ENCODE results near the gene NPPA.

Gene NPPA

DNA sequence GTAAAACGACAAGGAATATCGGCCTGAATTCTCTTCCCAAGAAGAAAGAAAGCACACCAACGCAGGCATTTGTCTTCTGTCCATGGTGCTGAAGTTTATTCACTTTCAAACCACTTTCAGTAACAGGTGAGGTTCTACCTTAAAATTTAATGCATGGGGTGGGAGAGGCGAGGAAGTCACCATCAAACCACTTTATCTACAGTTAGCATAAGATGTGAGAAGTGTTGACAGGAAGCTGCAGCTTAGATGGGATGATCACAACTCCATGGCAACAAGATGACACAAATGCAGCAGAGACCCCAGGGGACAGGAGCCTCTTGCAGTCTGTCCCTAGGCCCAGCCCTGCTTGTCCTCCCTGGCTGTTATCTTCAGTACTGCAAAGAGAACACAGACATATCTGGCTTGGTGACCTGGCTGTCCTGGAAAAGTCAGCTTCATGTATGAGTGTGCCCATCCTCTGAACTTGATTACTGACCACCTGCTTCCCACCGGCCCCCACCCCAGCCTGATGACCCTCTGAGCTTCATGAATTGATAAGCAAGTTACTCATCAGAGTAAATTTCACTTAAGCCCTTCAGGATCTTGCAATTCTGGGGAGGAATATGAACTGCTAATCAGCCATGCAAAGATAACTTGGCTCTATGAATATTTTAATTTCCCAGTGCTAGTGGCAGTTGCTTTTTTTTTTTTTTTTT, 1.8 kb downstream of the NPPA start:
- peak; percentile 38 to 40 for DNase-seq (ENCODE audit: low read depth in 2 of 2)
- H3K4me3 ChIP-seq (replicated peaks in 1 of 2; ENCODE audit: low read depth in 2 of 2, low read length in 2 of 2) = no peak overlapping the region
- TF ChIP-seq, protein P1, sequence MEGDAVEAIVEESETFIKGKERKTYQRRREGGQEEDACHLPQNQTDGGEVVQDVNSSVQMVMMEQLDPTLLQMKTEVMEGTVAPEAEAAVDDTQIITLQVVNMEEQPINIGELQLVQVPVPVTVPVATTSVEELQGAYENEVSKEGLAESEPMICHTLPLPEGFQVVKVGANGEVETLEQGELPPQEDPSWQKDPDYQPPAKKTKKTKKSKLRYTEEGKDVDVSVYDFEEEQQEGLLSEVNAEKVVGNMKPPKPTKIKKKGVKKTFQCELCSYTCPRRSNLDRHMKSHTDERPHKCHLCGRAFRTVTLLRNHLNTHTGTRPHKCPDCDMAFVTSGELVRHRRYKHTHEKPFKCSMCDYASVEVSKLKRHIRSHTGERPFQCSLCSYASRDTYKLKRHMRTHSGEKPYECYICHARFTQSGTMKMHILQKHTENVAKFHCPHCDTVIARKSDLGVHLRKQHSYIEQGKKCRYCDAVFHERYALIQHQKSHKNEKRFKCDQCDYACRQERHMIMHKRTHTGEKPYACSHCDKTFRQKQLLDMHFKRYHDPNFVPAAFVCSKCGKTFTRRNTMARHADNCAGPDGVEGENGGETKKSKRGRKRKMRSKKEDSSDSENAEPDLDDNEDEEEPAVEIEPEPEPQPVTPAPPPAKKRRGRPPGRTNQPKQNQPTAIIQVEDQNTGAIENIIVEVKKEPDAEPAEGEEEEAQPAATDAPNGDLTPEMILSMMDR (IDR thresholded peaks at IDR 0.05; ENCODE audit: low read depth, low read length) = no peak

DNA sequence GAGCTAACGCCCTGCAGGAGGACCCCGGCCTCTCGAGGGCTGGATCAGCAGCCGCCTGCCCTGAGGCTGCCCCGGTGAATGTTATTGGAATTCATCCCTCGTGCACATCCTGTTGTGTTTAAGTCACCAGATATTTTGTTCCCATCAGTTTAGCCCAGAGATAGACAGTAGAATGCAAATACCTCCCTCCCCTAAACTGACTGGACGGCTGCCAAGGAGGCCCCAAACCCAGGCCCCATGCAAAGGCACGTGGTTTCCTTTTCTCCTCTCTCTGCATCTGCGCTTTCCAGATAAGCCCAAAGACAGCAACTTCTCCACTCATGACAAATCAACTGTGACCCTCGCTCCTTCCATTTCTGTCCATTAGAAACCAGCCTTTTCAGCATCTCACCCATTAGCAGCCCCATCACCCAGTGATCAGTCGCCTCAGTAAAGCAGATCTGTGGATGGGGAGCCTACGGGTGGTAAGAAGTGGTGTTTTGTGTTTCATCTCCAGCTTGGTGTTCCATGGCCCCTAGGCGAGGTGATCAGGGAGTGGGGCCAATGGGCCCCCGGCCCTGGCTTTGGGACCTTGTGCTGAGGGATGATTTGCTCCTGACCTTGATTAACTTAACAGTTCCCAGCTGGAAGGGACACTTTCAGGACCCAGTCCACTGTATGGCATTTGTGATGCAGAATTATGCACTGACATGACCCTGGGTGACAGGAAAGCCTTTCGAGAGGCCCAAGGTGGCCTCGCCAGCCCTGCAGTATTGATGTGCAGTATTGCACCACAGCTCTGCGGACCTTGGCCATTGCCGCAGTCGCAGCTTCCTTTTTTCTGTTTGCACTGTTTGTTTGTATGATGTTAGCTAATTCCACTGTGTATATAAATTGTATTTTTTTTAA, 5.2 kb downstream of the NPPA start:
- TF ChIP-seq, protein P1 (IDR thresholded peaks at IDR 0.05; ENCODE audit: low read depth, low read length) = no peak
- peak in 1 of 2 donors; percentile 92 for DNase-seq (ENCODE audit: low read depth in 2 of 2)
- H3K4me3 ChIP-seq (replicated peaks in 1 of 2; ENCODE audit: low read depth in 2 of 2, low read length in 2 of 2) = no peak overlapping the region

DNA sequence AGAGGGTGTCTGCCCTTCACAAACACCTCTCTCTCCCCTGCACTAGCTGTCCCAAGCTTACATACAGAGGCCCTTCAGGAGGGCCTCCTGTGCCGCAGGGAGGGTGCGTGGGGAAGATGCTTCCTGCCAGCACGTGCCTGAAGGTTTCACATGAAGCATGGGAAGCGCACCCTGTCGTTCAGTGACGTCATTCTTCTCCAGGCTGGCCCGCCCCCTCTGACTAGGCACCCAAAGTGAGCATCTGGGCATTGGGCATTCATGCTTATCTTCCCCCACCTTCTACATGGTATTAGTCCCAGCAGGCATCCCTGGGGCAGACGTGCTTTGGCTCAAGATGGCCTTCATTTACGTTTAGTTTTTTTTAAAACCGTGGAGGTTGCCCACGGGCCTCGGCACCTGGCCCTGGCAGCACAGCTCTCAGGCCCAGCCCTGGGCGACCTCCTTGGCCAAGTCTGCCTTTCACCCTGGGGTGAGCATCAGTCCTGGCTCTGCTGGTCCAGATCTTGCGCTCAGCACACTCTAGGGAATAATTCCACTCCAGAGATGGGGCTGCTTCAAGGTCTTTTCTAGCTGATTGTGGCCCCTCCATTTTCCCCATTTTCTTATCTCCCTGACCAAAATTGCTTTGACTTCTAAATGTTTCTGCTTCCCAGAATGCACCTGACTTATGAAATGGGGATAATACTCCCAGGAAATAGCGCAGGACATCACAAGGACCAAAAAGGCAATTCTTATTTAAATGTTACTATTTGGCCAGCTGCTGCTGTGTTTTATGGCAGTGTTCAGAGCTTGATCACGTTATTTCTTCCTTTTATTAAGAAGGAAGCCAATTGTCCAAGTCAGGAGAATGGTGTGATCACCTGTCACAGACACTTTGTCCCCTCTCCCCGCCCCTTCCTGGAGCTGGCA, 6.1 kb downstream of the NPPA start:
- H3K4me3 ChIP-seq (replicated peaks in 1 of 2; ENCODE audit: low read depth in 2 of 2, low read length in 2 of 2) = no peak overlapping the region
- TF ChIP-seq, protein P1 (IDR thresholded peaks at IDR 0.05; ENCODE audit: low read depth, low read length) = no peak
- no peak for DNase-seq (ENCODE audit: low read depth in 2 of 2)

DNA sequence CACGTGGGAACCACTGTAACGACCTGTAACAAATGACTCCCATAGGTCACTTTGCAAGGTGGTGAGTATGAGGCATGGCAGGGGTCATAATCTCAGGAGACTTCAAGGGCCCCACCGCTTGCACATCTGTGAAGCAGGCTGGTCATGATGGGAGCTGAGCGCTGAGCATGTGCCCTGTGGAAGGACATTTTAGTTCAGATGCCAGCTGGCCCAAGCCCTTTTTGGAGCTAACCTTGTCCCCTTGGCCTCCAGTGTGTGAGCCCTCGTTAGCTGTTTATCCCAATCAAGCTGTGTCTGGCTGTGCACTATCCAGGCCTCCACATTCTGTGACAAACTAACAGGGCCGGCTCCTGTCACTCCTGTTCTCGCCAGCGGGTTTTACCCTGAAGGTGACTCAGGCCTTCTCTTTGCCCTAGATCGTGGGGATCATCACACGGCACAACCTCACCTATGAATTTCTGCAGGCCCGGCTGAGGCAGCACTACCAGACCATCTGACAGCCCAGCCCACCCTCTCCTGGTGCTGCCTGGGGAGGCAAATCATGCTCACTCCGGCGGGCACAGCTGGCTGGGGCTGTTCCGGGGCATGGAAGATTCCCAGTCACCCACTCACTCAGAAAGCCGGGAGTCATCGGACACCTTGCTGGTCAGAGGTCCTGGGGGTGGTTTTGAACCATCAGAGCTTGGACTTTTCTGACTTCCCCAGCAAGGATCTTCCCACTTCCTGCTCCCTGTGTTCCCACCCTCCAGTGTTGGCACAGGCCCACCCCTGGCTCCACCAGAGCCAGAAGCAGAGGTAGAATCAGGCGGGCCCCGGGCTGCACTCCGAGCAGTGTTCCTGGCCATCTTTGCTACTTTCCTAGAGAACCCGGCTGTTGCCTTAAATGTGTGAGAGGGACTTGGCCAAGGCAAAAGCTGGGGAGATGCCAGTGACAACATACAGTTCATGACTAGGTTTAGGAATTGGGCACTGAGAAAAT, 7.6 kb downstream of the NPPA start:
- no peak overlapping the region for H3K4me3 ChIP-seq (replicated peaks in 1 of 2; ENCODE audit: low read depth in 2 of 2, low read length in 2 of 2)

DNA sequence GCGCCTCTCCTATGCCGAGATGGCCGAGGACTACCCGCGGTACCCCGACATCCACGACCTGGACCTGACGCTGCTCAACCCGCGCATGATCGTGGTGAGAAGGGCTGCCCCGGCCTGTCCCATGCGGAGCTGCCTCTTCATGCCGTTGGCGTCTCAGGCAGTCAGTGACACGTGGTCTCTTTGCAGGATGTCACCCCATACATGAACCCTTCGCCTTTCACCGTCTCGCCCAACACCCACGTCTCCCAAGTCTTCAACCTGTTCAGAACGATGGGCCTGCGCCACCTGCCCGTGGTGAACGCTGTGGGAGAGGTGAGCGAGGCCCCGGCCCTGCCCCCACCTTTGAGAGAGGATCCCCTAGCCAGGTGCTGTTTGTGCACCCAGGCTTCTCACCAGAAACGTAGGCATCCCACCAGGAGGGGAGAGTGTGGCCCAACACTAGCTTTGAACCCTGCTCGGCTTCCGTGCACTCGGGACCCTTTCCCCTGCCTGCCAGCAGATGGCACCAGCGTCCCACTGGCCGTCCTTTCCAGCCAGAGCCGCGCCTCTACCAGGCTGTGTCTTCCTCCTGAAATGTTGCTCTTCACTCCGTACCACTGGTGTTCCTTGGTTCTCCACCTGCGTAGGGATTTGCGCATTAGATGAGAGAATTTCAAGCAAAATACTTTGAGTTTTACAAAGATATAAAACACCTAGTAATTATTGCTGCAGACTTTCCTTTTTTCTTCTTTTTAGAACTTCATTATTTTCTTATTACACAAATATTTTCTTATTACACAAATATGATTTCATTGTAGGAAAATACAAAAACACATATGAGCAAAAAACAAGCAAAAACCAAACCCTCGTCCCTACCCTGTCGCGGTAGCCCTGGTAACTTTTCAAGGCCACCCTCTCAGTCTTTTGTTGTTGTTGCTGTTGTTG, 9.0 kb downstream of the NPPA start:
- no peak overlapping the region for H3K4me3 ChIP-seq (replicated peaks in 1 of 2; ENCODE audit: low read depth in 2 of 2, low read length in 2 of 2)
- TF ChIP-seq, protein P1 (IDR thresholded peaks at IDR 0.05; ENCODE audit: low read depth, low read length) = peak; percentile 98
- DNase-seq (ENCODE audit: low read depth in 2 of 2) = peak; percentile 63 to 69

More for the DNA sequence above, 7.6 kb downstream of the NPPA start:
- TF ChIP-seq, protein P1 (IDR thresholded peaks at IDR 0.05; ENCODE audit: low read depth, low read length) = no peak
- DNase-seq (ENCODE audit: low read depth in 2 of 2) = peak in 1 of 2 donors; percentile 13

Measured in cardiac fibroblast (primary cell).